ENCODE measurements around the gene DNAJA2.

DNAJA2 gene

DNA sequence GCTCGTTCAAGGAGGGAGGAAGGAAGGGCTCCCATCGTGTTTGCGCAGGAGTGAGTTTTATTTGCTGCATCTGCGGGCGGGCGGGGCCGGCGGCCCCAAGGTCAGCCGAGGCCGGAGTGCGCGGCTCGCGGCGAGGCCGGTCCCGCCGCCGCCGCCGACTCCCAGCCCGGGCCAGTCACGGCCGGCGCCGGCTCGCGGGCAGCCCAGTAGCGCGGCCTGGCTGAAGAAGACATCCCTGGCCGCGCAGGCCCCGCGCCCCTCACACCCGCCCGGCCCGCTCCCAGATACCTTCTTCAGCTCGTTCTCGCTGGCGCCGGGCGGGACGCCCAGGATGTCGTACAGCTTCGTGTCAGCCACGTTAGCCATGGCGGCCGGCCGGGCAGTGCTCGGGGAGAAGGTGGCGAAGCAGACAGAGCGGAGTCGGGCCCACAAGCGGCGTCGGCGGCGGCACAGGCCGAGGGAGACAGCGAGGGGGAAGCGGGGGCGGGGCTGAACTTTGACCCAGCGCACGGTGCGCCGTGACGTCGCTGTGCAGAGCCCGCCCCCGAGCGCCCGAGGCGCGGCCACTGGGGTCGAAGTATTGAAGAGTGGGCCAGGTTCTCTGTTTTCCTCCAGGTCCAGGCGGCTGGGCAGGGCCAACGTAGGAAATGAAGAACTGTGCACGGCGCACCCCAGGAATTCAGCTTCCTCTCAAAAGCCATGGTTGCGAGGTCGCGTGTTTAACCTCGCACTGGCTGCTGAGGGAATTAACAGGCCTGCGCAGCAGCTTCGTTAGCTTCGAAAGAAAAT, at the start of gene DNAJA2:
Gene DNAJA2, minus strand, starts transcription at position 468 of the 789 bp plus-strand sequence. Its CDS starts 102 bp downstream, at position 366.
- H3K4me3 ChIP-seq (ENCODE audit: low read depth, low read length), result peak within 1 kb of the TSS; percentile 79
- DNase-seq (ENCODE audit: low read depth), result no peak
- TF ChIP-seq, protein P1, sequence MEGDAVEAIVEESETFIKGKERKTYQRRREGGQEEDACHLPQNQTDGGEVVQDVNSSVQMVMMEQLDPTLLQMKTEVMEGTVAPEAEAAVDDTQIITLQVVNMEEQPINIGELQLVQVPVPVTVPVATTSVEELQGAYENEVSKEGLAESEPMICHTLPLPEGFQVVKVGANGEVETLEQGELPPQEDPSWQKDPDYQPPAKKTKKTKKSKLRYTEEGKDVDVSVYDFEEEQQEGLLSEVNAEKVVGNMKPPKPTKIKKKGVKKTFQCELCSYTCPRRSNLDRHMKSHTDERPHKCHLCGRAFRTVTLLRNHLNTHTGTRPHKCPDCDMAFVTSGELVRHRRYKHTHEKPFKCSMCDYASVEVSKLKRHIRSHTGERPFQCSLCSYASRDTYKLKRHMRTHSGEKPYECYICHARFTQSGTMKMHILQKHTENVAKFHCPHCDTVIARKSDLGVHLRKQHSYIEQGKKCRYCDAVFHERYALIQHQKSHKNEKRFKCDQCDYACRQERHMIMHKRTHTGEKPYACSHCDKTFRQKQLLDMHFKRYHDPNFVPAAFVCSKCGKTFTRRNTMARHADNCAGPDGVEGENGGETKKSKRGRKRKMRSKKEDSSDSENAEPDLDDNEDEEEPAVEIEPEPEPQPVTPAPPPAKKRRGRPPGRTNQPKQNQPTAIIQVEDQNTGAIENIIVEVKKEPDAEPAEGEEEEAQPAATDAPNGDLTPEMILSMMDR (IDR thresholded peaks at IDR 0.05; ENCODE audit: control insufficient read depth, extremely low read depth, insufficient read depth), result no peak

DNA sequence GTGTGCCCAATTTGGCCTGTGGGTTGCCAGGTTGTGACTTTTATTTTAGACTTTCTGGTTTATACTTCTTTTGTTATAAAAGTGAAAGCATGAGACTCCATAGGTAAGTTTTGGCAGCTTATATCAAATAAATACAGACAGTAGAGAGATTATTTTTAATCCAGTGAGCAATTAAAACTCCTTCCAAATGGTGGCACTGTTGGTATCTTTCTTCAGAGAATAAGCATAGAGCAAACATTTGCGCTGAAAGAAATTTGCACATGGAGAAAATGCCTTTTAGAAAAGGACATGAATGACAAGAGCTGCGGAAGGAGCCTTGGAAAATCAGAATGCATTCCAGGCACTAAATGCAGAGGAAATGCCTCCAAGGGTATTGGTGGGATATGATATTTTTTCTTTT, 46.1 kb upstream of the DNAJA2 start:
- TF ChIP-seq, protein P1 (IDR thresholded peaks at IDR 0.05; ENCODE audit: control insufficient read depth, extremely low read depth, insufficient read depth), result peak; percentile 23; the same call in 1 of the 2 replicates
- DNase-seq (ENCODE audit: low read depth), result peak; percentile 23
- H3K4me3 ChIP-seq (ENCODE audit: low read depth, low read length), result no peak overlapping the region

DNA sequence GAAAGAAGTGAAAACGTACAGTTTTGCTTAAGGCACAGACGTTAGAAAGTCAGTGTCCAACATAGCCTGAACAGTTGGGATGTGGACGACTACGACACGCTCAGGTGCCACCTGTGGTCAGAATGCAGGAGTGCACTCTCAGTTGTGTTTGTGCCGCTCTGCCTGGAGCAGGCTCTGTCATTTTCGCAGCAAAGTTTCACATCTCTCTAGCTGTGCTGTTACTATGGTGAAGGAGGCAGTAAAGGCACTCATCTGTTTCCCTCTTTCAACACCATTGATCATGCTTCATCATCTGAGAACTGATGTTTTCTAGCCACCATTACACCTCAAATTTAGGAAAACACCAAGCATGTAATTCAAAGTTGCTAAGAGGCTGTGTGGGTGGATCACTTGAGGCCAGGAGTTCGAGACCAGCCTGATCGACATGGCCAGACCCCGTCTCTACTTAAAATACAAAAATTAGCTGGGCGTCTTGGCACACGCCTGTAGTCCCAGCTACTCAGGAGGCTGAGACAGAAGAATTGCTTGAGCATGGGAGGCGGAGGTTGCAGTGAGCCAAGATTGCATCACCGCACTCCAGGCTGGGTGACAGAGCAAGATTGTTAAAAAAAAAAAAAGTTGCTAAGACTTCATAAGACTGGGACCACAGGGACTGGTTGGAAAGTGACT, 44.9 kb upstream of the DNAJA2 start:
- H3K4me3 ChIP-seq (ENCODE audit: low read depth, low read length), result no peak overlapping the region
- TF ChIP-seq, protein P1 (IDR thresholded peaks at IDR 0.05; ENCODE audit: control insufficient read depth, extremely low read depth, insufficient read depth), result peak; percentile 82
- DNase-seq (ENCODE audit: low read depth), result peak; percentile 49

DNA sequence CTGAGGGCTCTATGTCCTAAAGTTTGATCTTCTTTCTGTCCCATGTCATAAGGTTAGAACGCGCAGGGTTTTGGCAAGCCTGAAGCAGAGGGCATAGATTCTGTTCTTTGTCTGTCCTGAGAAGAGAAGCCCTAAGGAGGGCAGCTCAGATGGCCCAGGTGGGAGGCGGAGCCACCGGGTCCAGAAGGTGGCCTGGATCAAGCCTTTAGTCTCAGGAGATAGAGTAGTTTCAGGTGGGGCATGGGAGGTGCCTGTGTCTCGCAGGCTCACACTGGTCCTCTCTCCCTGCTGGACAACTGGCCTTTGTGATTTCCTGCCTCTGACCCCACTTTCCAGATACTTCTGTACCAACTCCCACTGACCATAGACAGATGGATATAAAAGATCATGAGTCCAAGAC, 44.2 kb upstream of the DNAJA2 start:
- TF ChIP-seq, protein P1 (IDR thresholded peaks at IDR 0.05; ENCODE audit: control insufficient read depth, extremely low read depth, insufficient read depth), result no peak
- no peak overlapping the region for H3K4me3 ChIP-seq (ENCODE audit: low read depth, low read length)
- no peak for DNase-seq (ENCODE audit: low read depth)

DNA sequence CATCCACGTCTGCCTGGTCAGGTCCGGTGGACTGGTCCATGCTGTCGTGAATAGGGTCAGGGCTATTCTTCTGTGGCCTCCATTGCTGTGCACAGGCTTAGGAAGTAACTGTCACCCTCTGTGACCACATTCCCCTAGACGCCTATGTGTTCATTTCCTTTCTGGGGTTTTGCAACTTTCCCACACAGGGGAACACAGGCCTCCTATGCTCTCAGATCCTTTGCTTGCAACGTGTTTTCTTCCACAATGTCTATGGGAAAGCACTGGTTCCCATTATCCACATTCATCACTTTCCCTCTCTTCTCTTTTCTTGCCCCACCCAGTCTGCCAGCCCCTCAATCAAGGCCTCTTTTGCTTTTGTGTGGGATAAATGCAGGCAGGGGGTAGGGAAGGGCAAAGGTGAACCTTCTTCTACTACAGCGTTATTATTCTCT, 43.2 kb upstream of the DNAJA2 start:
- H3K4me3 ChIP-seq (ENCODE audit: low read depth, low read length), result no peak overlapping the region
- TF ChIP-seq, protein P1 (IDR thresholded peaks at IDR 0.05; ENCODE audit: control insufficient read depth, extremely low read depth, insufficient read depth), result no peak
- DNase-seq (ENCODE audit: low read depth), result no peak

DNA sequence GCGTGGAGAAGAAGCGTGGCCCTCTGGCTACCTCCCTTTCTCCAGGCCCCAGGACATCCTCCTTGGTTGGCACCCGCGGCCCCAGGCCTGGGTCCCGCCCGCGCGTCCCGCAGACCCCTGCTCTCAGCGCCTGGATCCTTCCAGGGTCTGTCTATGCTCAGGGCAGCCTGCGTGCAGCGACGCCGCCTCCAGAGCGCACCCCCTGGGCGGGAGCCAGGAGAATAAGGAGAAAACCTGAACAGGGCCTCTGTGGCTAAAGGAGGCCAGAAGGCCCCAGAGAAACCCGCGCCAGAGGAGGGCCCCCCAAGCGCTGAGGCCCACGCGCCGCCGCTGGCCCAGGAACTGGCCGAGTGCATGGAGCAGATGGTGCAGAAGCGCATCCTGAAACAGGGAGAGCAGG, 40.4 kb upstream of the DNAJA2 start:
- TF ChIP-seq, protein P1 (IDR thresholded peaks at IDR 0.05; ENCODE audit: control insufficient read depth, extremely low read depth, insufficient read depth), result no peak

More for the DNA sequence above, 40.4 kb upstream of the DNAJA2 start:
- no peak for DNase-seq (ENCODE audit: low read depth)
- no peak overlapping the region for H3K4me3 ChIP-seq (ENCODE audit: low read depth, low read length)
